ENCODE measurements around the gene DCXR.

DNA sequence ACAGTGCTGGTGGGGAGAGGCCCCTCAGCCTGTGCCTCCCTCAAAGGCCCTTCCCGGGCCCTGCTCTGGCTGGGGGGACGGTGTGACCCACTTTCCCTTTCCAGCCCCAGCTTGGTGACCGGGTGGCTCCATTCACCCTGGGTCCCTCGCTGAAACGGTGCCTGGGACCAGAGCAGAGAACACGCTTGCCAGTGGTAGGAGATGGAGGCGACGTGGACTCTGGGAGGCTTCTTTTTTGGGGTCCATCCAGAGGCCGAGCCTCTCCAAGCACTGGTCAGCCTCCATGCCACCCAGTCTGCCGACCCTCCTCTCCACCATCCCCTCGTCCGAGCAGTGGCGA is 22.6 kb downstream of the DCXR start:
- TF ChIP-seq GATA2 (IDR thresholded peaks at IDR 0.05; ENCODE audit: low read depth, low read length), result no peak
- no peak for TF ChIP-seq GATA3 (IDR thresholded peaks at IDR 0.05; ENCODE audit: low read depth, low read length)
